ENCODE data around the gene AKNA. TPM values are rescaled to one million over a fixed set of nuclear protein-coding genes. Genes with fewer than 3 reads are reported as not detected.

AKNA gene
- total and polyA plus RNA-seq, 2 donors (not counting 1 experiment from before 2014, with no cell fraction given), result 178 to 407 TPM

DNA sequence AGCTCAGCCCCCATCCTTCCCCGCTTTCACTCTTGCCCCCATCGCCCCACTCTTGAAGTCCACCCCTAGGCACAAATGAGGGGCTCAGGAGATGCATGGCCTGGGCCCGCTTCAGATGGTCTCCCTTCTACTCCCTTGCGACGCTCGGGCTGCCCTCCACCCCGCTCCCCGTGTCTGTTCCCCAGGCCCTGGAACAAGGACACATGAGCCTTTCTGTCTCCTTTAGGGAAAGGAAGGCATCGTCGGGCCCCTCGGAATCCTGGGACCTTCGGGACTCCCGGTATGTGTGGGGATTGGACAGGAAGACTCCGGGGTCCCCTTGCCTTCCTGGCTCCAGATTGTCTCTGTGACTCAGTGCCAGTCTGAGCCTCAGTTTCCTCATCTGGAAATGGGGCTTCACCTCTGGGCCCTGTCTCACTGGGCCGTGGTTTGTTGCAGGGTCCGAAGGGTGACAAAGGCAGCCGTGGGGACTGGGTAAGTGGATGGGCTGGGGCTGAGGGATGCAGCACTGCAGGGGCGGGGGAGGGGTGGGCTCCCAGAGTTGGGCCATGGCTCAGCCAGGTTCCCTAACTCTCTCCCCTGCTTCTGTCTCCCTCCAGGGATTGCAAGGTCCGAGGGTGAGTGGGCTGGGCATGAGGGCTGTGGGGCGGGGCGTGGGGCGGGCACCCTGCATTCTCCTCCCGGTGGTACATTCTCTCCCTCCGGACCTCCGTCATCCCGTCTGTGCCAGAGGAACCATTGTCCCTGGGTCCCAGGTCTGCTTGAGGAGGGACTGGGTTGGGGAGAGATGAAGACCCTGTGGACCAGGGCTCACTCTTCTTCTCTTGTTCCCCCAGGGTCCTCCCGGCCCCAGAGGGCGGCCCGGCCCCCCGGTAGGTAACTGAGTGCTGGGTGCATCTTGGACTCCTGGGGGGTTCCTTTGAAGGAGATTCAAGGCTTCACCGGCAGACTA, 86.7 kb downstream of the AKNA start:
- 91% methylated on average over 24 of the region's 31 CpGs for WGBS (ENCODE audit: insufficient coverage)
- Histone ChIP-seq H3K27me3 (replicated peaks in 1 of 4; ENCODE audit: control extremely low read depth in 1 of 4, control insufficient read depth in 3 of 4, insufficient read depth in 4 of 4, low read length in 3 of 4) (peaks cover 0 to 8% (median 1%) of the 10 kb centered on the region in 4 experiments), H4K20me1 (ENCODE audit: control insufficient read depth, insufficient read depth, low read length, poor library complexity, severe bottlenecking) (no peaks in the 10 kb centered on the region), H2AFZ (ENCODE audit: insufficient read depth, low read depth, low read length, poor library complexity, severe bottlenecking) (no peak overlapping the region), H3K79me2 (ENCODE audit: control insufficient read depth, insufficient read depth, low read length) (no peaks in the 10 kb centered on the region), H3K4me1 (ENCODE audit: control insufficient read depth in 2 of 2, insufficient read depth in 2 of 2, low read length in 2 of 2) (peaks cover 0 to 6% of the 10 kb centered on the region in 2 donors), H3K27ac (ENCODE audit: low read length in 2 of 2) (no peak overlapping the region), H3K4me3 (ENCODE audit: control extremely low read depth in 1 of 5, extremely low read depth in 1 of 5, insufficient read depth in 1 of 5, low read depth in 2 of 5, low read length in 4 of 5) (no peak overlapping the region), H3K9ac (ENCODE audit: low read length) (no peak overlapping the region), H3K9me3 (ENCODE audit: control extremely low read depth in 1 of 3, control insufficient read depth in 2 of 3, insufficient read depth in 1 of 3, low read length in 2 of 3) (peaks cover 0 to 6% (median 5%) of the 10 kb centered on the region in 3 donors), H3K36me3 (replicated peaks in 1 of 2; ENCODE audit: control extremely low read depth in 1 of 2, control insufficient read depth in 1 of 2, extremely low read depth in 1 of 2, insufficient read depth in 2 of 2, low read length in 1 of 2) (no peaks in the 10 kb centered on the region), H3K4me2 (replicated peaks; ENCODE audit: low read depth, low read length, poor library complexity, severe bottlenecking) (no peak overlapping the region)
- Mint-ChIP-seq H3K27me3 (peaks cover 4% of the 10 kb centered on the region), H3K9me3 (ENCODE audit: insufficient read depth) (no peaks in the 10 kb centered on the region), H3K27ac (no peak overlapping the region), H3K4me1 (peaks cover 3% of the 10 kb centered on the region), H3K4me3 (no peak overlapping the region)
- TF ChIP-seq EZH2 (IDR thresholded peaks at IDR 0.05; ENCODE audit: borderline replicate concordance, insufficient read depth, low read depth, low read length, poor library complexity, severe bottlenecking) (no peak), CTCF (IDR thresholded peaks at IDR 0.05) (no peak)
- ATAC-seq (ENCODE audit: low read depth) (no peak), DNase-seq (no peak)
- ChIA-PET POLR2A (no interaction called here), CTCF (interaction anchor here (1.2 kb wide), 1 partner anchor 11 kb away, joined by 3 read pairs; no protein-coding TSS in a partner anchor)
- intact Hi-C loops (cut with micrococcal nuclease), result no loop called here
